ENCODE results near the gene HBA1. TPM values are rescaled to one million over a fixed set of nuclear protein-coding genes. Genes with fewer than 3 reads are reported as not detected.
A peak's percentile ranks its signal among the peaks of the same experiment; 100 is the strongest.

The HBA1 gene
- total and polyA plus RNA-seq, 9 of the 15 experiments (the other 6 are each of a cell fraction or from before 2014, with no cell fraction given), result 128 to 2,388 (median 380) TPM

- TF ChIP-seq FOXP4 (CRISPR knock-in tag; IDR thresholded peaks at IDR 0.05; ENCODE audit: borderline replicate concordance) (no peak), KHSRP (IDR thresholded peaks at IDR 0.05) (no peak), FOXA1 (IDR thresholded peaks at IDR 0.05; ENCODE audit: borderline replicate concordance) (no peak), ZNF780A (CRISPR knock-in tag; IDR thresholded peaks at IDR 0.05) (no peak), FOXA3 (CRISPR knock-in tag; conservative IDR thresholded peaks at IDR 0.05 in 1 of 2, IDR thresholded peaks at IDR 0.05 in 1 of 2) (no peak), ZNF696 (CRISPR knock-in tag; conservative IDR thresholded peaks at IDR 0.05) (no peak), BCOR (IDR thresholded peaks at IDR 0.05) (peak; percentile 82), PHB2 (IDR thresholded peaks at IDR 0.05; ENCODE audit: low read depth) (no peak), ZNF707 (CRISPR knock-in tag; conservative IDR thresholded peaks at IDR 0.05) (no peak), NFE2 (IDR thresholded peaks at IDR 0.05; ENCODE audit: low read depth) (no peak), AFF1 (IDR thresholded peaks at IDR 0.05; ENCODE audit: low read depth in 1 of 2, partially characterized antibody in 2 of 2) (no peak), TAF9B (IDR thresholded peaks at IDR 0.05; ENCODE audit: partially characterized antibody) (no peak), RBM15 (IDR thresholded peaks at IDR 0.05; ENCODE audit: insufficient read depth, low read length) (no peak), SREBF1 (IDR thresholded peaks at IDR 0.05; ENCODE audit: borderline replicate concordance, low read depth, low read length) (no peak), PREB (CRISPR knock-in tag; IDR thresholded peaks at IDR 0.05) (no peak), PATZ1 (CRISPR knock-in tag; IDR thresholded peaks at IDR 0.05; ENCODE audit: borderline replicate concordance) (no peak), NFIX (CRISPR knock-in tag; IDR thresholded peaks at IDR 0.05; ENCODE audit: low read depth) (no peak)
Observed at GRCh38 chr16:175011-175949, 1.2 kb upstream of the HBA1 start (continued).
